HepG2 (cell line): ENCODE data around the gene KLHL13. TPM values are rescaled to one million over a fixed set of nuclear protein-coding genes. Genes with fewer than 3 reads are reported as not detected.

ENCODE experiments used
- AGO2 ChIP-seq: fragments of 200-400 bp; formaldehyde crosslinking; optimal IDR thresholded peaks from 2 replicates; pipeline ENCODE3; 2017; ENCODE audit warnings: mild to moderate bottlenecking, low read depth, low read length, moderate library complexity
- FOXJ3 ChIP-seq: sonication (generic); formaldehyde crosslinking; IDR thresholded peaks from 2 replicates; pipeline ENCODE4 v1.4.0; 2020; ENCODE audit warnings: missing genetic modification reagents, mild to moderate bottlenecking, borderline replicate concordance
- KAT8 ChIP-seq: IDR thresholded peaks from 2 replicates; pipeline ENCODE4 v1.6.1; 2016; ENCODE audit warnings: missing genetic modification reagents, missing compliant biosample characterization
- NCOA5 ChIP-seq: sonication (generic); formaldehyde crosslinking; IDR thresholded peaks from 2 replicates; pipeline ENCODE4 v1.4.0; 2020; ENCODE audit warnings: missing genetic modification reagents
- REST ChIP-seq, 2 experiments: IDR thresholded peaks; 2 replicates each; pipeline ENCODE4 v1.6.1; 2011 to 2012; ENCODE audit warnings: low read length in 2 of 2, borderline replicate concordance in 1 of 2, low read depth in 1 of 2, mild to moderate bottlenecking in 1 of 2, moderate library complexity in 1 of 2
- ZNF124 ChIP-seq: sonication (generic); formaldehyde crosslinking; IDR thresholded peaks from 2 replicates; pipeline ENCODE4 v1.4.0; 2020; ENCODE audit warnings: missing genetic modification reagents
- ZNF550 ChIP-seq: sonication (generic); formaldehyde crosslinking; IDR thresholded peaks from 2 replicates; pipeline ENCODE4 v1.4.0; 2020; ENCODE audit warnings: mild to moderate bottlenecking, missing genetic modification reagents, borderline replicate concordance
- ZNF557 ChIP-seq: sonication (generic); formaldehyde crosslinking; IDR thresholded peaks from 2 replicates; pipeline ENCODE4 v1.4.0; 2020; ENCODE audit warnings: missing genetic modification reagents
- ZNF713 ChIP-seq: sonication (generic); formaldehyde crosslinking; IDR thresholded peaks from 2 replicates; pipeline ENCODE4 v1.4.0; 2020; ENCODE audit warnings: mild to moderate bottlenecking, missing genetic modification reagents
- ZNF784 ChIP-seq: sonication (generic); formaldehyde crosslinking; IDR thresholded peaks from 2 replicates; pipeline ENCODE4 v1.5.1; 2020; ENCODE audit warnings: missing genetic modification reagents, mild to moderate bottlenecking, borderline replicate concordance
- ZSCAN5A ChIP-seq: sonication (generic); formaldehyde crosslinking; IDR thresholded peaks from 2 replicates; pipeline ENCODE4 v1.8.0; 2022; ENCODE audit warnings: mild to moderate bottlenecking, missing genetic modification reagents, borderline replicate concordance
- polyA plus RNA-seq, 8 experiments: library from polyadenylated mRNA; depleted of rRNA in 3 of 8; stranded (reverse) in 7 of 8; unstranded in 1 of 8; fragments of >200 nt; fragmentation: Illumina TruSeq in 4 of 8; extraction: Trizol in 4 of 8; gene quantifications; 2 replicates each; pipeline versions ENCODE4 v1.2.1 to v1.2.3, GENCODE V29; 2011 to 2016; ENCODE audit warnings: low read depth in 4 of 8, missing spikeins in 1 of 8, mixed read lengths in 1 of 8; ENCODE audit not compliant: insufficient read depth in 1 of 8
- total RNA-seq, 5 experiments: library from RNA; depleted of rRNA; stranded (reverse); fragments of >200 nt; fragmentation: Illumina TruSeq; extraction: Trizol; gene quantifications; 2 replicates each; pipeline ENCODE4 v1.2.3, GENCODE V29; 2016; ENCODE audit warnings: low read depth in 1 of 5

KLHL13 gene
- total and polyA plus RNA-seq, 2 of the 13 experiments (the other 11 are each of a cell fraction or from before 2014, with no cell fraction given), result 0.28 to 1.6 TPM

GRCh38 chrX:118114971-118115370 is 1.6 kb downstream of the KLHL13 start (continued):
- TF ChIP-seq NCOA5 (CRISPR knock-in tag) (no peak), FOXJ3 (CRISPR knock-in tag) (no peak), REST (IDR thresholded peaks at IDR 0.05; ENCODE audit: borderline replicate concordance in 1 of 2, low read depth in 1 of 2, low read length in 2 of 2) (no peak), ZNF557 (no peak), ZSCAN5A (CRISPR knock-in tag) (no peak), ZNF713 (CRISPR knock-in tag) (no peak), KAT8 (CRISPR knock-in tag) (no peak), AGO2 (no peak), ZNF550 (CRISPR knock-in tag) (no peak), ZNF124 (CRISPR knock-in tag) (no peak), ZNF784 (no peak)
